Thyroid gland (tissue), 4 donors: ENCODE data around the gene WWP2. TPM values are rescaled to one million over a fixed set of nuclear protein-coding genes. Genes with fewer than 3 reads are reported as not detected.
"Not testable (repeated sequence)": the region's sequence is repeated elsewhere in the genome, so short reads cannot be mapped to it uniquely, and the experiment has no call there.

Experiments
- DNase-seq, 2 donors: peaks; one replicate each; pipeline ENCODE4 v3.0.0-alpha.2; 2019
- H3K27ac ChIP-seq, 3 donors: fragments of 200-600 bp; sonication (generic); 1 replicate in 2 of 3; 2 replicates in 1 of 3; pipeline ENCODE4 v1.5.1; 2016 to 2019; ENCODE audit warnings: mild to moderate bottlenecking in 1 of 3, moderate library complexity in 1 of 3
- H3K27me3 ChIP-seq: fragments of 200-600 bp; sonication (generic); one replicate; pipeline ENCODE4 v1.5.1; 2019
- H3K36me3 ChIP-seq, 2 donors: fragments of 200-600 bp; sonication (generic); one replicate each; pipeline ENCODE4 v1.5.1; 2016 to 2019
- H3K4me1 ChIP-seq, 2 donors: fragments of 200-600 bp; sonication (generic); one replicate each; pipeline ENCODE4 v1.5.1; 2017 to 2019
- H3K4me3 ChIP-seq, 3 donors: fragments of 200-600 bp; sonication (generic); replicated peaks in 1 of 3; 1 replicate in 2 of 3; 2 replicates in 1 of 3; pipeline ENCODE4 v1.5.1; 2016; ENCODE audit warnings: mild to moderate bottlenecking in 1 of 3
- H3K9me3 ChIP-seq: fragments of 200-600 bp; sonication (generic); one replicate; pipeline ENCODE4 v1.5.1; 2017
- CTCF ChIP-seq, 6 experiments: fragments of 200-600 bp in 3 of 6; fragments of 450-650 bp in 3 of 6; sonication (generic) in 3 of 6; IDR thresholded peaks; one replicate each; pipeline ENCODE4 v1.5.1; 2016 to 2019; ENCODE audit warnings: antibody characterized with exemption in 6 of 6, mild to moderate bottlenecking in 2 of 6, inconsistent platforms in 1 of 6, moderate library complexity in 1 of 6
- POLR2A ChIP-seq, 2 donors: fragments of 450-650 bp; IDR thresholded peaks; one replicate each; pipeline ENCODE4 v1.6.1; 2017; ENCODE audit warnings: antibody characterized with exemption in 2 of 2, mild to moderate bottlenecking in 2 of 2, moderate library complexity in 1 of 2
- WGBS, 2 donors: methylation state at CpG; one replicate each; pipeline ENCODE4 v1.1.5; 2017; 5-methylcytosine and 5-hydroxymethylcytosine counted together
- intact Hi-C: fragments of 100-400 bp; cut with DNase I; formaldehyde crosslinking; loops from one replicate; pipeline ENCODE4 v1.15.1; 2023
- total RNA-seq, 4 donors: library from RNA; depleted of rRNA; stranded (reverse); fragments of >200 nt; gene quantifications; one replicate each; pipeline ENCODE4 v1.2.3, GENCODE V29; 2016

The WWP2 gene
- total RNA-seq, 4 donors from 2014 or later = 35.9 to 72.1 (median 47.7) TPM

GRCh38 chr16:69754469-69755310 is 7.4 kb upstream of the WWP2 start, which contains the start of gene NOB1:
Gene NOB1, minus strand, starts transcription at chr16:69754926. Its CDS starts 16 bp downstream, at chr16:69754910.
- 1 to 2% methylated on average over 13 to 16 of the region's 58 CpGs for WGBS, 2 donors
- peaks cover 9 to 15% of the 10 kb centered on the region in 2 donors for H3K4me1 ChIP-seq
- H3K9me3 ChIP-seq = no peaks in the 10 kb centered on the region
- H3K27ac ChIP-seq = peak within 1 kb of the TSS; percentile 22 to 50 (median 45)
- no peaks in the 10 kb centered on the region for H3K27me3 ChIP-seq
- intact Hi-C loops = loop anchor here (5.0 kb wide), 2 partner anchors 42 to 357 kb away; no protein-coding TSS in a partner anchor
- H3K4me3 ChIP-seq = peak within 1 kb of the TSS; percentile 21 to 75 (median 69)
- TF ChIP-seq POLR2A (IDR thresholded peaks at IDR 0.05) = peak in 1 of 2 donors; percentile 67
- TF ChIP-seq CTCF (IDR thresholded peaks at IDR 0.05) = peak; percentile 89 to 100 (median 98)
- peaks cover 8 to 21% of the 10 kb centered on the region in 2 donors for H3K36me3 ChIP-seq
- peak; percentile 95 to 96 for DNase-seq

GRCh38 chr16:69756705-69757104 is 5.4 kb upstream of the WWP2 start:
- DNase-seq = no peak
- Histone ChIP-seq H3K27ac (no peak overlapping the region), H3K4me1 (peaks cover 14 to 18% of the 10 kb centered on the region in 2 donors), H3K4me3 (no peak overlapping the region), H3K9me3 (no peaks in the 10 kb centered on the region), H3K27me3 (no peaks in the 10 kb centered on the region), H3K36me3 (peaks cover 3 to 4% of the 10 kb centered on the region in 2 donors)
- 90 to 95% methylated on average over 10 of the region's 10 CpGs for WGBS, 2 donors
- TF ChIP-seq POLR2A (IDR thresholded peaks at IDR 0.05) (no peak), CTCF (IDR thresholded peaks at IDR 0.05) (no peak)
- intact Hi-C loops = loop anchor here (5.0 kb wide), 1 partner anchor 44 kb away; no protein-coding TSS in a partner anchor

- not testable (repeated sequence) for DNase-seq, H3K9me3 ChIP-seq, H3K4me3 ChIP-seq, H3K36me3 ChIP-seq, H3K27me3 ChIP-seq, H3K27ac ChIP-seq
- intact Hi-C loops = loop anchor here (5.0 kb wide), 1 partner anchor 45 kb away; no protein-coding TSS in a partner anchor
- peaks cover 16 to 20% of the 10 kb centered on the region in 2 donors for H3K4me1 ChIP-seq
- 87 to 88% methylated on average over 13 of the region's 13 CpGs for WGBS, 2 donors
Measured at GRCh38 chr16:69757375-69757774, 4.8 kb upstream of the WWP2 start.

GRCh38 chr16:69762814-69763598 is 874 bp downstream of the WWP2 start:
- 8 to 12% methylated on average over 14 of the region's 14 CpGs for WGBS, 2 donors
- H3K4me3 ChIP-seq = peak overlapping the region; percentile 27 to 96 (median 80)
- DNase-seq = peak; percentile 35 to 38
- no peaks in the 10 kb centered on the region for H3K36me3 ChIP-seq
- peak overlapping the region; percentile 70 to 86 (median 73) for H3K27ac ChIP-seq
- intact Hi-C loops = no loop called here
- H3K4me1 ChIP-seq = peaks cover 7 to 15% of the 10 kb centered on the region in 2 donors
- H3K9me3 ChIP-seq = no peaks in the 10 kb centered on the region
- H3K27me3 ChIP-seq = no peaks in the 10 kb centered on the region
- TF ChIP-seq CTCF (IDR thresholded peaks at IDR 0.05) (no peak), POLR2A (IDR thresholded peaks at IDR 0.05) (no peak)

GRCh38 chr16:69763599-69763942 is 1.4 kb downstream of the WWP2 start:
- H3K4me3 ChIP-seq = no peak overlapping the region
- intact Hi-C loops = no loop called here
- H3K27me3 ChIP-seq = no peaks in the 10 kb centered on the region
- peaks cover 9 to 21% of the 10 kb centered on the region in 2 donors for H3K4me1 ChIP-seq
- H3K27ac ChIP-seq = peak overlapping the region; percentile 70 to 86 (median 73)
- DNase-seq = no peak
- TF ChIP-seq CTCF (IDR thresholded peaks at IDR 0.05) = no peak
- no peak for TF ChIP-seq POLR2A (IDR thresholded peaks at IDR 0.05)
- WGBS, 2 donors = 75 to 82% methylated on average over 5 of the region's 5 CpGs
- H3K36me3 ChIP-seq = no peaks in the 10 kb centered on the region
- H3K9me3 ChIP-seq = no peaks in the 10 kb centered on the region
